PFSK-1 (cell line): ENCODE measurements around the gene RER1.

Experiments used
- FOXP2 ChIP-seq: optimal IDR thresholded peaks from 2 replicates; pipeline ENCODE3; 2011; ENCODE audit warnings: borderline replicate concordance, control low read depth, inconsistent platforms; ENCODE audit not compliant: insufficient read depth; ENCODE audit errors: extremely low read length, extremely low read depth
- POLR2AphosphoS5 ChIP-seq: IDR thresholded peaks from 2 replicates; pipeline ENCODE4 v1.6.1; 2012; ENCODE audit warnings: low read depth, mild to moderate bottlenecking, control low read depth, low read length, moderate library complexity
- SIN3A ChIP-seq: IDR thresholded peaks from 2 replicates; pipeline ENCODE4 v1.6.1; 2012; ENCODE audit warnings: mild to moderate bottlenecking, low read length, moderate library complexity, borderline replicate concordance; ENCODE audit not compliant: insufficient read depth
- TAF1 ChIP-seq: IDR thresholded peaks from 2 replicates; pipeline ENCODE4 v1.6.1; 2012; ENCODE audit warnings: low read length, control low read depth, borderline replicate concordance; ENCODE audit not compliant: insufficient read depth
- TF ChIP-seq, protein P1 (sequence below), 2 experiments: IDR thresholded peaks; 2 replicates each; pipeline versions ENCODE4 v1.6.1 to v1.8.0; 2011 to 2012; ENCODE audit warnings: low read depth in 2 of 2, low read length in 2 of 2, control low read depth in 1 of 2, inconsistent platforms in 1 of 2, mild to moderate bottlenecking in 1 of 2, moderate library complexity in 1 of 2; ENCODE audit not compliant: insufficient read depth in 1 of 2

RER1 gene

DNA sequence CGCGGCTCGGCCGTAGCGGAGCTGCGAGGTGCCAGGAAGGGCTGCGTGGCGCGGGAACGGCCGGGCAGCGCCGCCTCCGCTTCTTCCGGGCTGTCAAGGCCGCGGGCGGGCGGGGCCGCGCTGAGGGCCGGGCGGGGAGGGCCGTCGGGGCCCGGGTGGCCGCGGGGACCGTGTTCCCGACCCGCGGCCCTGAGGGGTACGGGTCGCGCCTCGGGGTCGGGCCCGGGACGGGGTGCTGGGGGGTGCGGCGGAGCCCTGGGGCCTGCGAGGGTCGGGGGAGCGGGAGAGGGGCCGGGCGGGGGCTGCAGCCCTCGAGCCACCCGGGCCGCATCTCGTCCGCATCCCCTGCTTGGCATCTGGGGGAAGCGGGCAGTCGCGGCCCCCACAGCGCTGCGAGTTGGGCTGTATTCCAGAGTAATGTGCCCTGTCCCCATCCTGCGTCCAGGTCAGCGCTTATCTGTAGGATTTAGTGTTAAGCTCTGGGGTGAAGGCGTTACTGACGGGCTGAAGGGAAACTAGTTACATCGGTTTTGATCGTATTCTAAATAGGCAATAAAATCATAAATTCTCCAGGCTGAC, 379 bp downstream of the RER1 start:
- TF ChIP-seq SIN3A (no peak), TAF1 (no peak), POLR2AphosphoS5 (no peak)

DNA sequence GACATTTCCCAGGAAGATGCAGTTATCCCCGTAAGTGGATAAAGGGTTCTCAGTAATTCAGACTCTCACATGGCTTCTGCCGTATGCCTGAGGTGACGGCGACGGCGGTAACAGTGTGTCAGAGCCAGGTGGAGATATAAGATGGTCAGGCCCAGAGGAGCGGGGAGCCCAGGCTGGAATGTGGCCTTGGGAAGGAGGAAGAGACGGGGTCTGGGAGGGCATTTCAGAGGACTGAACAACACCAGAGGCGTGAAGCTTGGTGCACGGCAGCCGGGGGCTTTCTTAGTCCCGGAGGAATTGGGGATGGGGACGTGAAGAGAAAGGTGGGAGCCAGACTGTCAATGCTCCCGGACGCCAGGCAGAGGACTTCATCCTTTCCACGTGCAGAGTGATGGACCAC, 1.0 kb downstream of the RER1 start:
- no peak for TF ChIP-seq POLR2AphosphoS5
- TF ChIP-seq SIN3A = no peak
- TF ChIP-seq TAF1 = no peak
- TF ChIP-seq, protein P1, sequence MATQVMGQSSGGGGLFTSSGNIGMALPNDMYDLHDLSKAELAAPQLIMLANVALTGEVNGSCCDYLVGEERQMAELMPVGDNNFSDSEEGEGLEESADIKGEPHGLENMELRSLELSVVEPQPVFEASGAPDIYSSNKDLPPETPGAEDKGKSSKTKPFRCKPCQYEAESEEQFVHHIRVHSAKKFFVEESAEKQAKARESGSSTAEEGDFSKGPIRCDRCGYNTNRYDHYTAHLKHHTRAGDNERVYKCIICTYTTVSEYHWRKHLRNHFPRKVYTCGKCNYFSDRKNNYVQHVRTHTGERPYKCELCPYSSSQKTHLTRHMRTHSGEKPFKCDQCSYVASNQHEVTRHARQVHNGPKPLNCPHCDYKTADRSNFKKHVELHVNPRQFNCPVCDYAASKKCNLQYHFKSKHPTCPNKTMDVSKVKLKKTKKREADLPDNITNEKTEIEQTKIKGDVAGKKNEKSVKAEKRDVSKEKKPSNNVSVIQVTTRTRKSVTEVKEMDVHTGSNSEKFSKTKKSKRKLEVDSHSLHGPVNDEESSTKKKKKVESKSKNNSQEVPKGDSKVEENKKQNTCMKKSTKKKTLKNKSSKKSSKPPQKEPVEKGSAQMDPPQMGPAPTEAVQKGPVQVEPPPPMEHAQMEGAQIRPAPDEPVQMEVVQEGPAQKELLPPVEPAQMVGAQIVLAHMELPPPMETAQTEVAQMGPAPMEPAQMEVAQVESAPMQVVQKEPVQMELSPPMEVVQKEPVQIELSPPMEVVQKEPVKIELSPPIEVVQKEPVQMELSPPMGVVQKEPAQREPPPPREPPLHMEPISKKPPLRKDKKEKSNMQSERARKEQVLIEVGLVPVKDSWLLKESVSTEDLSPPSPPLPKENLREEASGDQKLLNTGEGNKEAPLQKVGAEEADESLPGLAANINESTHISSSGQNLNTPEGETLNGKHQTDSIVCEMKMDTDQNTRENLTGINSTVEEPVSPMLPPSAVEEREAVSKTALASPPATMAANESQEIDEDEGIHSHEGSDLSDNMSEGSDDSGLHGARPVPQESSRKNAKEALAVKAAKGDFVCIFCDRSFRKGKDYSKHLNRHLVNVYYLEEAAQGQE (IDR thresholded peaks at IDR 0.05; ENCODE audit: insufficient read depth in 1 of 2, low read depth in 2 of 2, low read length in 2 of 2) = no peak
- no peak for TF ChIP-seq FOXP2

DNA sequence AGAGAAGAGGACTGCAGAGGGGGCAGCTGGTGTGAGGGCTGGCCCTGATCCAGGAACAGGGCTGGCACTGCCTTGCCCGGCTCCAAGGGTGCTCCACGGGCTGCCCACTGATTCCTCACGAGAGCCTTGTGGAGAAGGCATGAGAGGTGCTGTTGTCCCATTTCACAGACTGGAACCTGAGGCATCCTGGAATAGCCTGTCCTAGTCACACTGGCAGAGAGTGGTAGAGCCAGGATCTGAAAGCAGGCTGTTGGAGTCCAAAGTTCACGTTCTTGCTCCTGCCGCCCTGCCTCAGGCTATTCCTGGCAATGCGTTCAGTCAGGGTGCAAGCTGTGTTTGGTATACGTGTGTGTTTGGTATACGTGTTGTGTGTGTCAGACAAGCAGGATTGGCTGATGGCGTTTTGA, 1.8 kb downstream of the RER1 start:
- TF ChIP-seq POLR2AphosphoS5 = no peak; the same call in 1 of the 2 replicates
- TF ChIP-seq TAF1 = no peak
- no peak for TF ChIP-seq FOXP2
- TF ChIP-seq, protein P1 (IDR thresholded peaks at IDR 0.05; ENCODE audit: insufficient read depth in 1 of 2, low read depth in 2 of 2, low read length in 2 of 2) = no peak
- no peak for TF ChIP-seq SIN3A

DNA sequence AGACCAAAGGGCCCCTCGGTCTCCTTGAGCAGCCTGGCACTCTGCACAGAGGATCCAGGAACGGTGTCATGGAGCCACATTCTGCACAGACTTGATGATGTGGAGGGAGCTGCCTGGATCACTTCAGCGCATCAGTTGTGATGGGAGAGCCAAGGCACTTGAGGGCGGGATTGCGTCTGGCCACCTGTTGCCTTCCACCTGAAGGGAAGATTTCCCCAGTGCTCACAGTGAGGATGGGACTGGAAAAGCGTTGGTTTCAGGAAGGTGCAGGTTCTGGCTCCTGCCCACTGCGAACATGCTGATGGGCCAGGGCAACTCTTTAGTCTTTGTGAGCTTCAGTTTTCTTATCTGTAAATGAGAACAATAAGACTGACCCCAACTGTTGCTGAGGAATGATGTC, 2.6 kb downstream of the RER1 start:
- TF ChIP-seq, protein P1 (IDR thresholded peaks at IDR 0.05; ENCODE audit: insufficient read depth in 1 of 2, low read depth in 2 of 2, low read length in 2 of 2) = no peak
- TF ChIP-seq TAF1 (no peak), POLR2AphosphoS5 (no peak), FOXP2 (no peak), SIN3A (no peak)

DNA sequence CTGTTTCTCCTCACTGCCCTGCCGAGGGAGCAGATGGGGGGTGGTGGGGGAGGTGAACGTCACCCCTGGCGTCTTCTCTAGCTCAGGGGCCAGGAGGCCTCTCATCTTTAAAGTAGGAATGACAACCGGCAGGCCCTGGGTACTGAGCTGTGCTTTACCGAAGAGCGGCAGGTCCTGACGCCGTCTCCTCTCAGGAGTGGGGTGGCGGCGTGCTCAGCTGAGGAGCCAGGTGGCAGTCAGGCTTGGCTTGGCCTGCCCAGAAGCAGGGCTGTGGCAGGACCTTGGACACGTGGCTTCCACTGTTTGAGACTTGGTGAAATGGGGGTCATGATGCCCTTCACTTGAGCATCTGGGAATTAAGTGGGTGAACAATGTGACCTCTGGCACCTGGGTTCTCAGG, 3.1 kb downstream of the RER1 start:
- TF ChIP-seq SIN3A = no peak
- no peak for TF ChIP-seq TAF1
- TF ChIP-seq, protein P1 (IDR thresholded peaks at IDR 0.05; ENCODE audit: insufficient read depth in 1 of 2, low read depth in 2 of 2, low read length in 2 of 2) = no peak
- no peak for TF ChIP-seq FOXP2
- TF ChIP-seq POLR2AphosphoS5 = no peak
